Activated T-helper 2 cell treated with anti-CD3 and anti-CD28 coated beads, Interferon-gamma antibody, Interleukin-2, Interleukin-4, amounts not matched to agents 10 μg/mL and 5 μg/mL and 100 μg/mL, durations not matched to agents 14 hours and 24 hours and 36 hours (primary cell): ENCODE data around the gene HSD17B11. TPM values are rescaled to one million over a fixed set of nuclear protein-coding genes. Genes with fewer than 3 reads are reported as not detected.
"Not testable (repeated sequence)": the region's sequence is repeated elsewhere in the genome, so short reads cannot be mapped to it uniquely, and the experiment has no call there.

Experiments
- DNase-seq: peaks from one replicate; pipeline ENCODE4 v3.0.0; 2021; ENCODE audit warnings: low spot score
- H3K27ac Mint-ChIP-seq: one replicate; pipeline ENCODE4 v1.8.0; 2021; ENCODE audit warnings: mixed read lengths
- H3K27me3 Mint-ChIP-seq: one replicate; pipeline ENCODE4 v1.8.0; 2021; ENCODE audit warnings: low read depth, mixed read lengths
- H3K36me3 Mint-ChIP-seq: one replicate; pipeline ENCODE4 v1.8.0; 2021; ENCODE audit warnings: low read depth, mixed read lengths
- H3K4me1 Mint-ChIP-seq: one replicate; pipeline ENCODE4 v1.8.0; 2021; ENCODE audit warnings: low read depth, mixed read lengths
- H3K4me3 Mint-ChIP-seq: one replicate; pipeline ENCODE4 v1.8.0; 2021; ENCODE audit warnings: low read depth, mild to moderate bottlenecking, moderate library complexity, mixed read lengths
- H3K9me3 Mint-ChIP-seq: one replicate; pipeline ENCODE4 v1.8.0; 2021; ENCODE audit warnings: mixed read lengths
- intact Hi-C: fragments of 100-400 bp; cut with micrococcal nuclease; formaldehyde crosslinking; loops from one replicate; pipeline ENCODE4 v1.15.1; 2023
- total RNA-seq: library from RNA; stranded (reverse); gene quantifications from 2 replicates; pipeline ENCODE4 v1.2.3, GENCODE V29; 2022

HSD17B11 gene
- total RNA-seq, 1 donor from 2014 or later: 14.2 TPM

DNA sequence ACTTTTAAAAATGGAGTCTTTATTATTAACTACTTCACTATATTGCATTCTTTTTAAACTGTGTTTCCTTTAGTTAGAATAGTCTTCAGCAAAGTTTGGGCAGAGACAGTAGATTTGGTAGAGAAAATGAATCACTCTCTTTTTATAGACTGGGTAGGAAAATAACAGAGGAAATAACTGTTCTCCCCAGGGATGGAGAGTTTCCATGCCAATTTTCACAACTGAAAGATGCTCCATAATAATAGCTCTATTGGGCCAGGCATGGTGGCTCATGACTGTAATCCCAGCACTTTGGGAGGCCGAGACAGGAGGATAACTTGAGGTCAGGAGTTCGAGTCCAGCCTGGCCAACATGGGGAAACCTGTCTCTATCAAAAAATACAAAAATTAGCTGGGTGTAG lies 81.4 kb downstream of the HSD17B11 start:
- no peak overlapping the region for H3K4me3 Mint-ChIP-seq
- no peaks in the 10 kb centered on the region for H3K36me3 Mint-ChIP-seq
- peaks cover 8% of the 10 kb centered on the region for H3K4me1 Mint-ChIP-seq
- no peaks in the 10 kb centered on the region for H3K9me3 Mint-ChIP-seq
- H3K27ac Mint-ChIP-seq: no peak overlapping the region
- no peak for DNase-seq
- H3K27me3 Mint-ChIP-seq: peaks cover 2% of the 10 kb centered on the region
- intact Hi-C loops: no loop called here

GRCh38 chr4:87306056-87306455 lies 84.9 kb downstream of the HSD17B11 start:
- Mint-ChIP-seq H3K36me3 (no peaks in the 10 kb centered on the region), H3K9me3 (no peaks in the 10 kb centered on the region), H3K27me3 (peaks cover 13% of the 10 kb centered on the region), H3K4me1 (peaks cover 8% of the 10 kb centered on the region), H3K27ac (no peak overlapping the region), H3K4me3 (no peak overlapping the region)
- DNase-seq: no peak
- intact Hi-C loops: loop anchor here (2.0 kb wide), 1 partner anchor 193 kb away; no protein-coding TSS in a partner anchor

- Mint-ChIP-seq H3K4me1 (peaks cover 8% of the 10 kb centered on the region), H3K27ac (no peak overlapping the region), H3K36me3 (no peaks in the 10 kb centered on the region), H3K9me3 (no peaks in the 10 kb centered on the region), H3K4me3 (no peak overlapping the region), H3K27me3 (peaks cover 15% of the 10 kb centered on the region)
- no peak for DNase-seq
- intact Hi-C loops: no loop called here
Measured at GRCh38 chr4:87305562-87305961, 85.4 kb downstream of the HSD17B11 start.

- intact Hi-C loops: no loop called here
- DNase-seq: no peak
- Mint-ChIP-seq H3K4me3 (no peak overlapping the region), H3K36me3 (no peaks in the 10 kb centered on the region), H3K9me3 (no peaks in the 10 kb centered on the region), H3K27ac (no peak overlapping the region), H3K4me1 (peaks cover 8% of the 10 kb centered on the region), H3K27me3 (peaks cover 15% of the 10 kb centered on the region)
Measured at GRCh38 chr4:87304745-87305432, 86.1 kb downstream of the HSD17B11 start.

- Mint-ChIP-seq H3K4me1 (no peaks in the 10 kb centered on the region), H3K27ac (no peak overlapping the region), H3K9me3 (peaks cover under 1% of the 10 kb centered on the region), H3K27me3 (peaks cover 16% of the 10 kb centered on the region), H3K36me3 (no peaks in the 10 kb centered on the region), H3K4me3 (no peak overlapping the region)
- intact Hi-C loops: no loop called here
- DNase-seq: no peak
Measured at GRCh38 chr4:87299898-87300297, 91.1 kb downstream of the HSD17B11 start.

GRCh38 chr4:87298362-87298761 lies 92.6 kb downstream of the HSD17B11 start:
- no peak overlapping the region for H3K4me3 Mint-ChIP-seq
- intact Hi-C loops: no loop called here
- DNase-seq: no peak
- no peaks in the 10 kb centered on the region for H3K36me3 Mint-ChIP-seq
- H3K27ac Mint-ChIP-seq: no peak overlapping the region
- peaks cover 15% of the 10 kb centered on the region for H3K9me3 Mint-ChIP-seq
- peaks cover 10% of the 10 kb centered on the region for H3K27me3 Mint-ChIP-seq
- no peaks in the 10 kb centered on the region for H3K4me1 Mint-ChIP-seq

GRCh38 chr4:87294911-87295310 lies 96.1 kb downstream of the HSD17B11 start:
- H3K4me1 Mint-ChIP-seq, intact Hi-C loops, H3K36me3 Mint-ChIP-seq, H3K27me3 Mint-ChIP-seq, H3K4me3 Mint-ChIP-seq, H3K27ac Mint-ChIP-seq, DNase-seq: not testable (repeated sequence)
- peaks cover 16% of the 10 kb centered on the region for H3K9me3 Mint-ChIP-seq

GRCh38 chr4:87293889-87294288 lies 97.1 kb downstream of the HSD17B11 start:
- not testable (repeated sequence) for H3K27me3 Mint-ChIP-seq, H3K4me3 Mint-ChIP-seq

DNA sequence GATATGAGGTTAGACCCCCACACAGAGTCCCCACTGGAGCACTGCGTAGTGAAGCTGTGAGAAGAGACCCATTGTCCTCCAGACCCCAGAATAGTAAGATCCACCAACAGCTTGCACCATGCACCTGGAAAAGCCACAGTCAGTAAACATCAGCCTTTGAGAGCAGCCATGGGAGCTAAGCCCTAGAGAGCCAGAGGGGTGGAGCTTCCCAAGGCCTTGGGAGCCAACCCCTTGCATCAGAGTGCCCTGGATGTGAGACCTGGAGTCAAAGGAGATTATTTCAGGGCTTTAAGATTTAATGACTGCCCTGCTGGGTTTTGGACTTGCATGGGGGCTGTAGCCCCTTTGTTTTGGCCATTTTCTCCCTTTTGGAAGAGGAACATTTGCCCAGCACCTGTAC lies 104.0 kb downstream of the HSD17B11 start:
- peaks cover 23% of the 10 kb centered on the region for H3K9me3 Mint-ChIP-seq
- H3K36me3 Mint-ChIP-seq: no peaks in the 10 kb centered on the region
- H3K4me3 Mint-ChIP-seq: no peak overlapping the region
- no peaks in the 10 kb centered on the region for H3K4me1 Mint-ChIP-seq
- H3K27ac Mint-ChIP-seq: no peak overlapping the region
- intact Hi-C loops: no loop called here
- H3K27me3 Mint-ChIP-seq: no peaks in the 10 kb centered on the region
- DNase-seq: no peak

More at GRCh38 chr4:87293889-87294288, 97.1 kb downstream of the HSD17B11 start:
- H3K27ac Mint-ChIP-seq, DNase-seq, intact Hi-C loops, H3K4me1 Mint-ChIP-seq, H3K36me3 Mint-ChIP-seq: not testable (repeated sequence)
- H3K9me3 Mint-ChIP-seq: peaks cover 16% of the 10 kb centered on the region

Other genes starting within 250 kb of the HSD17B11 start
- gene KLHL8, start 170.6 kb downstream of the HSD17B11 start, total RNA-seq: 11.6 and 12.3 TPM in 2 replicates
- gene HSD17B13, start 68.3 kb downstream of the HSD17B11 start, total RNA-seq: 0.16 and 0.32 TPM in 2 replicates
- 12.0 and 12.1 TPM in 2 replicates for gene NUDT9, start 31.4 kb upstream of the HSD17B11 start, total RNA-seq
- gene SPARCL1, start 138.2 kb upstream of the HSD17B11 start, total RNA-seq: not detected in 2 replicates
- not detected in 2 replicates for gene DSPP, start 217.3 kb upstream of the HSD17B11 start, total RNA-seq